Anterior cingulate cortex (tissue), 58 donors: ENCODE results near the gene STARD9.
"Not testable (repeated sequence)": the region's sequence is repeated elsewhere in the genome, so short reads cannot be mapped to it uniquely, and the experiment has no call there.

ENCODE experiments used
- DNase-seq, 58 donors: peaks; one replicate each; lab custom pipeline; 2025; lab: John Stamatoyannopoulos, UW

Gene STARD9

DNA sequence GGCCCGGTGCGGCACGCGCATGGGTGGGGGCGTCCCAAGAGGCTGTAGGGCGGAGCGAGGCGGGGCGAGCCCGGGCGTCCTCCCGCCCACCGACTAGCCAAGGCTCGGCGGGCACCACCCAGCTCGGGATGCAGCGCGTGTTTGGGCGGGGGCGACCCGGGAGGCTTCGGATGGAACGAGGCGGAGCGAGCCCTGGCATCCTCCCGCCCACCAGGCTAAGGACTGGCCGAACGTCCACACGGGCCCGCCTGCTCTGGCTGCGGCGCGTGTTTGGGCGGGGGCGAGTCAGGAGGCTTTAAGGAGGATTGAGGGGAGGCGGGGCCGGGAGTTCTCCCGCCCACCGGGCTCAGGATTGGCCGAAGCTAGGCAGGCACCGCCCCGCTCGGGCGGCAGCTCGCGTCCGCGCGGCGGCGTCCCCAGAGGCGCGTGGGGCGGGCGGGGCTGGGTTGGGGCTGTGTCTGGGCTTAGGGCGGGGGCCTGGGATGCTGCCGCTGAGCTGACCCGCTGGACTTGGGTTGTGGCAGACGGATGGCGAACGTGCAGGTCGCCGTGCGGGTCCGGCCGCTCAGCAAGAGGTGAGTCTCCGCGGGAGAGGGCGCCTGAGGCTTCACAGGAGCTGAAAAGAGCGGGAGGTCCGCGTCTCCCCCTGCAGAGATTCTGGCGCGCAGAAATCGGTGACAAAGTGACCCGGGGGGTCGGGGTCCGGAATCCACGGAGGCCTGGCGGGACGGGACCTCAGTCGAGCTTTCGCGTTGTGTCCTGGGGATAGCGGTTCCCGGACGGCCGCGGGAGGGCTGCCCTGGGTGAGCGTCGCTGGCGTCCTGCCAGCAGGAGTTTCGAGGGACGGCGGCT lies at the start of gene STARD9:
TSS of gene STARD9 (plus strand) at position 419 of the 852 bp plus-strand sequence. CDS start at position 529, 110 bp downstream.
- DNase-seq, result peak; percentile 66 to 99 (median 98)

DNA sequence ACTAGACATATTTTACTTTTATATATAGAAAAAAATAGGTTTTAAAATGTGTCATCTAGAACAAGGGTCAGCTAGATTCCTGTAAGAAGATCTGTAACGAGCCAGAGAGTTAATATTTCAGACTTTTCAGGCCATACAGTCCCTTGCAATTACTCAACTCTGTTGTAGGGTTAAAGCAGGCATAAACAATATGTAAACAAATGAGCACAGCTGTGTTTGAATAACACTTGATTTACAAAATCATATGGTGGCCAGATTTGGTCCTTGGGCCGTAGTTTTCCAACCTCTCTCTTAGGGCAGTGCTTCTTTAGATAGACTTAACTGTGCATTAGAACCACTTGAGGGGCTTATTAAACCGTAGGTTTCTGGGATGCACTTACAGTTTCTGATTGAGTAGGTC lies 46.4 kb upstream of the STARD9 start:
- DNase-seq, result no peak

DNA sequence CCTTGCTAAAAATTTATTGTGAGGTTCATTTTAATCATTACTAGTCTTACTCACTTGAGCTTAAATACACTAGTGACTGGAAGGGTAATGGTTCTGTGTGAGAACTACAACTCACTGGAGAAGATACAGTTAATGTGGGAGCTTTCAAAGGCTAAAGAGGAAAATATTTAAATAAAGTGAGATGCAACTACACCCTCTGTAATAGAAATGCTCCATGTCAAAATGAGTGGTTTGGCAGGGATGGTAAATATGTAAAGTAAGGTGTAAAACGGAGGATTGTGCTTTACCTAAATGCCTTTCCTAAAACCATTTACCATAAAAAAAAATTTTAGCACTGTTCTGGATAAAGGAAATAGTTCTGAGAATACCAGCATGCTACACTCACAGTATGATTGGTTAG lies 42.2 kb upstream of the STARD9 start:
- DNase-seq, result no peak

DNA sequence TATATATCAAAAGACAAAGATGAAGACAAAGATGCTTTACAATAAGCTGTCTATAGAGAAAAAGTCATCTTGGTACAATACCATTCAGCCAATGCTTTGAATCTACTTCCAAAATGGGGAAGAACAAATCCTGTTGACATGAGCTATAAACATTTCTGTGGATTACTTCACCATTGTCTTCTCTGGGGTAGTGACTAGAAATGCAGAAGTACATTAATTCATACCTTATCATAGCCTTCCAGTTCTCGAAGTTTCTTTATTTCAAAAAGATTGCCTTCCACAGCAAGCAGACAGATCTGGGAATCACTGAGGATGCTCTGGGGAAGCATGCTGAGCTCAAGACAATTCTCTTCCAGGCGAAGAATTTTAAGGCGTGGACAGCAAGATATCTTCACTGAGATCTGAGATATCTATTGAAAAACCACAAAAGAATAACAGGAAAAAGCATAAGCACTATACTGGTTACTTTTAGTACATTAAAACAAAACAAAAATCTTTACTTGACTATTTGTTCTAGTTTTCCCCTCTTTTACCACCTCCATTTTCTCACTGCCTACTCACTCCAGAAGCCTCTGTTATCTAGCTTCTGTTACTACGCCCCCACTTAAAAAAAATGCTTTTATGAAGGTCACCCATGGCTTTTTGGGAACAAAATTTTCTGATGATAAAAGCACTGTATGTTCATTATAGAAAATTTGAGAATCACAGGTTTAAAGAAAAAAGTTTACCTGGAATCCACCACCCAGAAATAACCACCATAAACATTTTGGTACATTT lies 30.4 kb upstream of the STARD9 start:
- no peak for DNase-seq

DNA sequence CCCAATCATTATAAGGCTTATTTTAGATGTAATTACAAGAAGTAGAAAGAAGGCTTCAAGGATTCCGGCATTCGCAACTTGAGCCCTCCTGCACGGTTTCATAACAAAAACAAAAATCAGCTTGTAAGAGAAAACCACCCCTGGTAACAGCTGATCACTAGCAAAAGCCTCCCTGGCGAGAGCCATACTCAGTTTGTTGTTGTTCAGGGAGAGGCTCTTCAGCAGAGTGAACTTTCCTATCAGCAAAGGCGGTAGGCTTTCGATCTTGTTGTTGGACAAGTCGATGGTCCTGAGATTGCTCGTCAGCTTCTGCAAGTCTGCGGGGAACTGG lies 27.5 kb upstream of the STARD9 start:
- peak in 3 of 58 donors; percentile 28 to 50 (median 45) for DNase-seq

DNA sequence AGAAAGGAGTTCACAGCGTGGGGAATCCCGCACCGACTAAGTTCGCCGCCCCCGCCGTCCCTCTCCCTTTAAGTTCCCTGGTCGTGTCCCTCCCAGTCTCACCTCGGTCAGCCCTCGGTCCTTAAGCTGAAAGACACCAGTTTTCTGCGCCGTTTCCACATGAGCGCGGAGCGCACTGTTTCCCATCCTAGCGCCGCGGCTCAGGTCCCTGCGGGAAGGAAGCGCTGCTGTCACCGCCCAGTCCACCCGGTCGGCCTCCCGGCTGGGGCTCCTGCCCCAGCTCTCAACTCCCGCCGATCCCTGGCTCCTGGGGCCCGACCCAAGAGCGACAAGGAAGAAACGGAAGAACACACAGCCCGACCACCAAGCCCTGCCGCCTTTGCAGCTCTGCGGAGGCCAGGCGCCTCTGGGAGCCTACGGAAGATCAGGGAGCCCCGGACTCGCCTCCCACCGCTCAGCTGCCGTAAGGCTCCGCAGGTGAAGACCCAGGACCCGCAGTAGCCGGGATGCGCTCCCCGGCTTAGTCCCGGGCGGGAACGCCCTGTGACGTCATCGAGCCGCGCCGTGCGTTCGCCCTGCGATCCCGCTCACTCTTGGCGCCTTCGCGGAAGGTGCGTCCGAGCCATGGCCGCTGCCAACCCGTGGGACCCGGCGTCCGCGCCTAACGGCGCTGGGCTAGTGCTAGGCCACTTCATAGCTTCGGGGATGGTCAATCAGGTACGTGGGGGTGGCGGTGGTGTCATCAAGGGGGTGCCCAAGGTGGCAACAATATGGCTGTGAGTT lies 27.0 kb upstream of the STARD9 start, which contains the start of the genes HAUS2 and LRRC57:
TSS of gene HAUS2 (plus strand) at position 590 of the 783 bp plus-strand sequence. CDS start at position 625, 35 bp downstream.
TSS of gene LRRC57 (minus strand) at position 545 of the 783 bp plus-strand sequence. CDS start at position 186, 359 bp downstream.
- DNase-seq, result peak in 57 of 58 donors; percentile 43 to 86 (median 71)

DNA sequence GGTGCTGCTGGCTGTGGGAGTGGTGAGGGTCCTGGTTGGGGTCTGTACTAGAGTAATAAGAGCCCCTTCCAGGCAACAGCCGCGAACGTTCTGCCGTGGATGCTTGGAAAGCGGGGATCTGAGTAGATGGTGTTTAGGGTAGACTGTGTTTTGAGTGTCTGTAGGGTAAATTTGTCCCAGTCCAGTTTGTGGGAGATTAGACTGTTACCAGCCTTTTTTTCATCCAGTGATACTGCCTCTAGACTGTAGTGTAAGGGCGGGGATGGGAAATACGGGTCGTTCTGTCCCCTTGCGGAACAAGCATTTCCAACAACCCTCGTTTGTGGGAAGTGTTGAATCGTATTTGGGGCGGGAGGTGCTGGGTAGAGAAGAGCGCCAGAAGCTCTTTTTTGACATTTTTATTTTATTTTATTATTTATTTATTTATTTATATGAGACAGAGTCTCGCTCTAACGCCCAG lies 26.3 kb upstream of the STARD9 start:
- peak in 4 of 58 donors; percentile 2 to 36 (median 20) for DNase-seq

DNA sequence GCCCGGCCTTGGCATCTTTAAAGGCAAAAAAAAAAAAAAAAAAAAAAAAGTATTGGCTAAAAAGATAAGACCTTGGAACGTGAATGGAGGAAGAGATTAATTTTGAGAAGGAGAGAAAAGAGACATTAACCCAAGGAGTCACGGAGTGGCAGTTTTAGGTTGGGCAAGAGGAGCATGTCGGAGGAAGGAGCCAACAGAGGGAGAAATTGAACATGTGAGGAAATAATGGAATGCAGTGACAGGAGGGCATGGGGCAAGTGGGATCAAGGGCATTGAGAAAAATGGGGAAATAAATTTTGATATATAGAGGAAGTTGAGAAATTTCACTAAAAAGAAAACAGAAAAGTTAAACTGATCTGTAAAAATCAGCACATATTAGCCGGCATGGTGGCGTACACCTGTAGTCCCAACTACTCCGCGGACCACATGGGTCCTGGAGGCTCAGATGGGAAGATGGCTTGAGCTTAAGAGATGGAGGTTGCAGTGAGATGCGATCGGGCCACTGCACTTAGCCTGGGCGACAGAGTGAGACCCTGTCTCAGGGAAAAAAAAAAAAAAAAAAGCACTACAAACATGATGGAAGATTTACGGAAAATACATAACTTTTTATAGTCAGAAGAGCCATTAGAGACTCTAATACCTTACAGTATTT lies 25.5 kb upstream of the STARD9 start:
- DNase-seq, result no peak

DNA sequence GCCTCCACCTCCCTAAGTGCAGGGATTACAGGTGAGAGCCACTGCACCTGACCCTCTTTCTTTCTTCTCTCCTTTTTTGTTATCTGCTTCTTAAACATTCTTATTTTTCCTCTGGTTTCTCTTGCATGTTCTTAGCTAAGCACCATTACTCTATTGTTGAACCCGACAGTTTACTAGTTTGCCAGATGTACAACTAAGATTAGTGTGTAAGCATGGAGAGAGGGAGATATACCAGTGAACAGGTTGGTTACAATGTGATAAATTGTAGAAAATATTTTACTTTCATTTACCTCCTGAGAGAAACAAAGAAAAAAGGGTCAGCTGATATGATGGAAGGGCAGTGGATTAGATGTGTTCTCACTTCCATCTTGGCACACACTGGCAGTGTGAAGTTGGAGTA lies 21.9 kb upstream of the STARD9 start:
- DNase-seq, result no peak

DNA sequence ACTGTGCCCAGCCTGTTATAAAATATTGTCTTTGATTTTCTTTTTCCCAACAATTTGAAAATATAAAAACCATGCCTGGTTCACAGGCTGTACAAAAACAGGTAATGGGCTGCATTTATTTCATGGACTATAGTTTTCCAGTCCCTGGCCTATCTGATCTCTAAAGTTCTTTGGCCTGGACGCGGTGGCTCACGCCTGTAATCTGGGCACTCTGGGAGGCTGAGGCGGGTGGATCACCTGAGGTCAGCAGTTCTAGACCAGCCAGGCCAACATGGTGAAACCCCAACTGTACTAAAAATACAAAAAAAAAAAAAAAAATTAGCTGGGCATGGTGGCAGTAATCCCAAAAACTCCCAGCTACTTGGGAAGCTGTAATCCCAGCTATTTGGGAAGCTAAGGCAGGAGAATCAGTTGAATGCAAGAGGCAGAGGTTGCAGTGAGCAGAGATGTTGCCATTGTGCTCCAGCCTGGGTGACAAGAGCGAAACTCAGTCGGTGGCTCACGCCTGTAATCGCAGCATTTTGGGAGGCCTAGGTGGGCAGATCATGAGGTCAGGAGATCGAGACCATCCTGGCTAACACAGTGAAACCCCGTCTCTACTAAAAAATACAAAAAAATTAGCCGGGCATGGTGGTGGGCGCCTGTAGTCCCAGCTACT lies 18.7 kb upstream of the STARD9 start:
- DNase-seq, result not testable (repeated sequence)

DNA sequence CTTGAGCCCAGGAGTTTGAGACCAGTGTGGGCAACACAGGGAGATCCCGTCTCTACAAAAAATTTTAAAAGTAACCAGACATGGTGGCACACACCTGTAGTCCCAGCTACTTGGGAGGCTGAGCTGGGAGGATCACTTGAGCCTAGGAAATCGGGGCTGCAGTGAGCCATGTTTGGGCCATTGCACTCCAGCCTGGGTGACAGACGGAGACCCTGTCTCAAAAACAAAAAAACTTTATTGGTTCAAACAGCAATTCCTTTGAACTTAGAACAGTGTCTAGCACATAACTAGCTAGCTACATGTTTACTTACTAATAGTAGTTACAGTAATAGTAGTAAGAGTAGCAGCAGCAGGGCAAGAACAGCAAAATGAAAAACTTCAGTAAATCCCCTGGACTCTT lies 16.7 kb upstream of the STARD9 start:
- DNase-seq, result no peak

DNA sequence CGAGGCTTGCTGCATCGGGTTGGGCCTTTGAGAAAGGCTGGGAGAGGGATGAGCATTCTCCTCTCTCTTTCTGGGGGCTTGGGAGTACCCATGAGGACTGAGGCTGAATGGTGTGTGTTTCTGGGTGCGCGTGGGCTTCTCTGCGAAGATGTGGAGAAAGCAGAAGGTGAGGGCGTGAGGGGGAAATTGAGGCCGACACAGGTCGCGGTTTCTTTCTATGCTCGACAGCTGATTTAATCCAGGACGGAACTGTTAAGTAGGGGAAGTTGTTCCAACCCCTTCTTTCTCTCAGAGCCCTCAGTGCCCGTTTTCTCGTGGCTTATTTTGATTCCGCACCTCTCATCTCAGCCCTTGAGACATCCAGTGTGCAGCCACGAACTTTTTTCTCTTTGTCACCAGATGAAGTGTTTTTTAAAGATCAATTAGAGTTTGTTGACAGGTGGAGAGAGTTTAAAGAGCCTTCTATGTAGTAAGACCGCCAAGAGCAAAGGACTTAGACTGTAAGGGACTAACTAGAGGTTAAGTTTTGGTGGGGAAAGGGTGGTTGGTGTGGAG lies 711 bp downstream of the STARD9 start:
- no peak for DNase-seq

DNA sequence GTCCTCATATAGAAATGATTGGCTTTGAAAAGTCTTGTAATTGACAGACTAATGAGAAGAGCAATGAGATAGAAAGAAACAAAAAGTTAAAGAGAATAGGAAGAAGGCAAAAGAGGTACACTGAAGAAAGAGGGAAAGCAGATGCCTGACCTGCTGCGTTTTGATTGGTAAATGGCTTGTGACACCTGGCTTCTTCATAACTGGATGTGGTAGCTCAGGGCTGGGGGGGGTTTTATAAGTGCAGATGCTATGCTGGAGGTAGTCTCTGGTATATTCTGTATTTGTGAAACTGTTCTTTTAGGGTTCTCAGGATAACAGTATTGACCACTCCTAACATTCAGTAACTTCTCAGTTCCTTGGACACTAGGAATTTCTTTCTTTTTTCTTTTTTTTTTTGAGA lies 1.4 kb downstream of the STARD9 start:
- DNase-seq, result no peak

DNA sequence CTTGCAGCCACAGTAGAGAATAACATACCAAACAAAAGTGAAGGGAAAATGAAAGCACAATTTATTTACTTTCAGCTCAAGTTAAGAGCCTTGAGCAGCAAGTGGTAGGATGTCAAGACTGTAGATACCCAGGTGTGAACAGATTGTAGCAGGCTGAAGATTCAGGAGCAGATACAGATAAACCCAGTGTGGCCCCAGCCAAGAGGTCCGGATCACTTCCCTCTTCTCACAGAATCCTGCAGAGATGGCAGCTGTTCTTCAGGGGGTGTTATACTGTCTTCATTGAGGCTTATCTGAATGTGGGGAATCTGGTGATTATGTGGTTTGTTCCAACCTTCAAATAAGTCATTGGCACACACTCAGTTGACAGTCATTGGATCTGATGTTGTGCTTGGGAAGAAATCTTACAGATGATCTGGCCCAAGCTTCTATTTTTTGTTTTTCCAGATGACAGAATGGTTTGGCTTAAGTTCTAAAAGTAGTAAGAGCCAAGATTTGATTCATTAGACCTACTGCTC lies 2.2 kb downstream of the STARD9 start:
- peak in 1 of 58 donors; percentile 1 for DNase-seq

DNA sequence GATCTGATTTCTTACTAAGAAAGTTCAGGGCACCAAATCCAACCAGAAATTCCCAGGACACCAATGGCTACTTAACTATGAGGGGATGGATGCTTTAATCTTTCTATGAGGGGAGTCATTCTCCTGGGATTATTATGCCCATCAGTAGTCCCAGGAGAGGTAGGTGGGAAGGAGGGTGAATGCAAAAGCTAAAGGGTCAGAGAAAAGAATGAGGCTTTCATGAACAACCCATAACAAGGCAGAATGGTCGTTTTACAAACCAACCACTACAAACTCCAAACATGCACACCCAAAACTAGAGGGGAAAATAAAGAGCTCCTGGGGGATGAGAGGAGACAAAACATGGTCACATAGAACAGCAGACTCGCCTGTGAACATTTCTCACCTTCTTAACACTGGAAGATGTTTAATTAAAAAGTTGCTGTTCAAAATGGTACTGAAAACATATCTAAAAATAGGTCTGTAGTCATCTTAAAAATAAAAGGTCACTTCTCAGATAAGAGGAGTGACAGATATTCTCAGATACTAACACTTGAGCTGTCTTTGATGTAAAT lies 3.7 kb downstream of the STARD9 start:
- DNase-seq, result no peak

DNA sequence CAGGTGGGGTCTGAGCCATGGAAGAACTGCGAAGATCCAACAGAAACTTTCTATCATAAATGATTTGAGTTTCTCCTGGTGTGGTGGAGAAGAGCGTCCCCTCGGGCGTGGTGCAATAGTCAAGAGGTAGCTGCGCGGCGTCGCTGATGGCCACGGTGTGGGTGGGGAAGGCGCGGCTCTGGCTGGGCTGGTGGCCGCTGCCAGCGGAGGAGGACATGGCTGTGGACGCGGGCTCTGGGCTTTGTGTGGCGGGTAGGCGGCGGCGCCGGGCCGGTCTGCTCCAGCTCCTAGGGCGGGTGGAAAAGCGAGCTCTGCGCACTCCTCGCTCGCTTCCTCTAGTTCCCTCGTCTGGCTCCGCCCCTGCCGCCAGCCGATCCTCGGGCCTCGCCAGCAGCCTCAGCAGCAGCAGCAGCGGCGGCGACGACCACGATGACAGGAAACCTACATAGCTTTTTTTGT lies 5.9 kb downstream of the STARD9 start:
- DNase-seq, result peak in 57 of 58 donors; percentile 18 to 88 (median 76)

DNA sequence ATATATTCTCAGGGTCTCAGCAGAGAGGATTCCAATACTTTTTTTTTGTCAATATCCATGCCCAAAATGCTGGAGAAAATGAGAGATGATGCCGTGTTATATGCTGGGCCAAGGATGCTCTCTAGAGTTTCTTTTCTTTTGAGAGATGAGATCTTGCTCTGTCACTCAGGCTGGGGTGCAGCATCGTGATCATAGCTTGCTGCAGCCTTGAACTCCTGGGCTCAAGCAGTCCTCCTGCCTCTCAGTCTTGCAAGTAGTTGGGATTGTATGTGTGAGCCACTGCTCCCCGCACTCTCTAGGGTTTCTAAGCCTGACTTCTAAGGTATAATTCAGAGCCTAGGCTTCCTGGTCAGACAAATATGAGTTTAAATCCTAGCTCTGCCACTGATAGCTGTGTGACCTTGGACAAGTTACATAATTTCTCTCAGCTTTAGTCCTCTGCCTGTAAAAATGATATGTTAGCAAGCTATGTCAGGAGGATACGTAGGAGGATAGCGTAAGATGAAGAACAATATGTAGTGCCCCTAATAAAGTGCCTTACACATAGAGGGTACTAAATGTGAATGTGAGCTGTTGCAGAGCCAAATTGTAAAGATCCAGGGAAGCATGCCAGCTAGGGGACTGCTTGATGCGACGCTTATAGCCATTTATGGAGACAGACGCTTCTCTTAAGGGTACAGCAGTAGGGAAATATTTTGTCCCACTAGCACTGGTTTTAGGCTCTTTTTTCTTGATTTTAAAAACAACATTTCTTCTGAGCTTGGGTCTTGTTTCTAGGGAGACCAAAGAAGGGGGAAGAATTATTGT lies 7.4 kb downstream of the STARD9 start:
- peak in 5 of 58 donors; percentile 1 to 19 (median 6) for DNase-seq
